HG03342 (cell line): ENCODE results near the gene PSMB4.
"Not testable (repeated sequence)": the region's sequence is repeated elsewhere in the genome, so short reads cannot be mapped to it uniquely, and the experiment has no call there.

Experiments used
- ATAC-seq: cut with Tn5 transposase; IDR thresholded peaks from one replicate; pipeline ENCODE4 v1.9.1; 2021; ENCODE audit warnings: mild to moderate bottlenecking, moderate library complexity; ENCODE audit not compliant: unreplicated experiment

The PSMB4 gene

DNA sequence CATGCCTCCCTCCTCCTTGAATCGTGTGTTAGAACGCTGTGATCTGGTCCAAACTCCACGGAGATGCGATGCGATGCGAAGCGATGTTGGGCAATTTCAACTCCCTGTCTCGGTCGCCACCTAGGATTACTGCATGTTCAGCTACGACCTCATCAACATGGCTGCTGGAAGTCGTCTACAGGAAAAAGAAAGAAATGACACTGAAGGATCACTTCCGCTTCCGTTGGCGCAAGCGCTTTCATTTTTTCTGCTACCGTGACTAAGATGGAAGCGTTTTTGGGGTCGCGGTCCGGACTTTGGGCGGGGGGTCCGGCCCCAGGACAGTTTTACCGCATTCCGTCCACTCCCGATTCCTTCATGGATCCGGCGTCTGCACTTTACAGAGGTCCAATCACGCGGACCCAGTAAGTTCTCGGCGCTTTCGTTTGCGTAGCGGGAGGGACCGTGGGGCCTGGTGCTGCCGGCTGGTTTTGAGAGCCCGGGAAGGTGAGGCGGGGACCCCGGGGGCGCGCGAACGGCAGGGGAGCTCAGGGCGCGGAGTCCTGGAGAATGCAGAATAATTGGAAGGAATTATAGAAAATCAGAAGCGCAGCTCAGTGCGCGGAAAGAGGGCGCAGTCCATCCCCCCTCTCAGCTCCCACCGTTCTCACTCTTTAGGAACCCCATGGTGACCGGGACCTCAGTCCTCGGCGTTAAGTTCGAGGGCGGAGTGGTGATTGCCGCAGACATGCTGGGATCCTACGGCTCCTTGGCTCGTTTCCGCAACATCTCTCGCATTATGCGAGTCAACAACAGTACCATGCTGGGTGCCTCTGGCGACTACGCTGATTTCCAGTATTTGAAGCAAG is at the start of gene PSMB4:
PSMB4 (plus strand) TSS at position 250 of the 848 bp plus-strand sequence; CDS start at position 265, 15 bp downstream.
- ATAC-seq = peak; percentile 72

DNA sequence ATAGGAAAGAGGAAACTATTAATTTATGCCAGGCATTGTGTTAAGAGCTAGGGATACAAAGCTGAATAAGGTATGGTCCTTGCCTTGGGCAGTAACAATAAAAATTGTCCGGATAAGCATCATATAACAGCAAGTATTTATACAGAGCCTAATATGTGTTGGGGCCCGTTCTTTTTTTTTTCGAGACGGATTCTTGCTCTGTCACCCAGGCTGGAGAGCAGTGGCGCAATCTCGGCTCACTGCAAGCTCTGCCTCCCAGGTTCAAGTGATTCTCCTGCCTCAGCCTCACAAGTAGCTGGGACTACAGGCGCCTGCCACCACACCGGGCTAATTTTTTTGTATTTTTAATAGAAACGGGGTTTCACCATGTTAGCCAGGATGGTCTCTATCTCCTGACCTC is 49.0 kb upstream of the PSMB4 start:
- not testable (repeated sequence) for ATAC-seq

DNA sequence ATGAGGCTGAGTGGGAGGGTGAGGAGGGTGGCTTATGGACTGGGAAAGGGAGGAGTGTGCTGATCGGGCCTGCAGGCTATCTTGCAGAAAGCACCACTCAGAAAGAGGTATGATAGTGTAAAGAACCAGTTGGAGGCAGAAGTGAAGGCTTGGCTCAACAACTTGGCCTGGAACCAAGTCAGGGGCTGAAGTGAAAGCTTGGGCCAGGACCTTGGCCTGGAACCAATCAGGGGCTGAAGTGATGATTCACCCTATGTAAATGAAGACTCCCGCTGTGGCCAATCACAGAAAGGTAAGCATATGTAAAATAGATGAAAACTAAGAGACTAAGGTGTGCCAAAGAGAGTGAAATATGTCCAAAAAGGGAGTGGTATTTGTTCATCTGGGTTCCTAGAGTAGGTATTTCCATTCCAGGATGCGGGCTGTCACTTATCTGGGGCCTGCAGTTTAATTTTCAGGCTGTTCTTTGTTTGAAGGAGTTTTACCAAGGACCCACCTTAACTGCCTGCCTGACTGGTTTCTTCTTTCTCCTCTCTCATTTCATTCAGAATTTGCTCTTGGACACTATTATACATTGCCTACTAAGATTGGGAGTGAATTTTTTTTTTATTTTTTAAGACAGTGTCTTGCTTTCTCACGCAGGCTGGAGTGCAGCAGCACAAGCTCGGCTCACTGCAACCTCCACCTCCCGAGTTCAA is 47.2 kb upstream of the PSMB4 start:
- no peak for ATAC-seq

DNA sequence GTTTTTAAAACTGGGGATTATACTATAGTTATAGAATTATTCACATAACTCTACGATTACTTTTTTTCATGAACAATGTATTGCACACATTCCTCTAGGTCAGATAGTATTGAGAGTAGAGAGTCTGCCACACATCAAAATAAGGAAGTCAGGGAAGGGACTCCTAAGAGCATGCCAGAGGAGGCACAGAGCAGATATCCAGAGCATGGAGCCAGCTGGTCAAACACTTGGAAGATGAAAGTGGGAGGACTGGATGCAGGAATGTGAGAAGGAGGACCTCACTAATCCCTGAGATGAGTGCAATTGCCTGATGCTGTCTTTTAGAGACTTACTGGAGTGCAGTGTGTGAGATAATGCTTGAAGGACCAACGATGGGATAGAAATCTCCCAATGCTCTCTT is 42.7 kb upstream of the PSMB4 start:
- no peak for ATAC-seq

DNA sequence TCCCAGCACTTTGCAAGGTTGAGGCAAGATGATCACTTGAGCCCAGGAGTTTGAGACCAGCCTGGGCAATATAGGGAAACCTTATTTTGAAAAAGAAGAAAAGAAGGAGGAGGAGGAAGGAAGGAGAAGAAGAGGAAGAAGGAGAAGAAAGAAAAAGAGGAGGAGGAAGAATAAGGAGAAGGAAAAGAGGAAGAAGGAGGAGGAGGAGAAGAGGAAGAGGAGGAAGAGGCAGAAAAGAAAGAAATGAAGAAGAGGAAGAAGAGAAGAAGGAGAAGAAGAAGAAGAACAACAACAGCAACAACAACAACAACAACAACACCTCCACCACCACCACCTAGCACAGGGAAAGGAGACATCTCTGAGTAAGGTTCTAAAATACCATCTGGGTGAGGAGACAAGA is 37.5 kb upstream of the PSMB4 start:
- ATAC-seq = no peak

DNA sequence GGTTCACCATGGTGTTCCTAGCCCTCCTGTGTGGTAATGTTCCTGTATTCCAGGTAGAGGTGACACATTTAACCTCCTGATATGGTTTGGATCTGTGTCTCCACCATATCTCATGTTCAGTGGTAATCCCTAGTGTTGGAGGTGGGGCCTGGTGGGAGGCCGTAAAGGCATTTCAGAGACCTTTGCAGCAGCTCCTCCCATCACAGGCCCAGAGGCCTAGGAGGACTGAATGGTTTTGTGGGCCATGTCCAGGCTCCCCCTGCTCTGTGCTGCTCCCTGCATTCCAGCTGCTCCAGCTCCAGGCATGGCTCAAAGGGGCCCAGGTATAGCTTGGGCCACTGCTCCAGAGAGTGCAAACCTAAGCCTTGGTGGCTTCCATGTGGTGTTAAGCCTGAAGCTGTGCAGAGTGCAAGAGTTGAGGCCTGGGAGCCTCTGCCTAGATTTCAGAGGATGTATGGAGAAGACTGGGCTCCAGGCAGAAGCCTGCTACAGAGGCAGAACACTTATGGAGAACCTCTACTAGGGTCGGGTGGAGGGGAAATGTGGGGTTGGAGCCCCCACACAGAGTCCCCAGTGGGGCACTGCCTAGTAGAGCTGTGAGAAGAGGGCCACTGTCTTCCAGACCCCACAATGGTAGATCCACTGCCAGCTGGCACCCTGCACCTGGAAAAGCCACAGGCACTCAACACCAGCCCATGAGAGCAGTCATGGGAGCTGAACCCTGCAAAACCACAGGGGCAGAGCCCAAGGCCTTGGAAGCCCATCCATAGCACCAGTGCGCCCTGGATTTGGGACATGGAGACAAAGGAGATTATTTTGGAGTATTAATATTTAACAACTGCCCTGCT is 36.8 kb upstream of the PSMB4 start:
- no peak for ATAC-seq

DNA sequence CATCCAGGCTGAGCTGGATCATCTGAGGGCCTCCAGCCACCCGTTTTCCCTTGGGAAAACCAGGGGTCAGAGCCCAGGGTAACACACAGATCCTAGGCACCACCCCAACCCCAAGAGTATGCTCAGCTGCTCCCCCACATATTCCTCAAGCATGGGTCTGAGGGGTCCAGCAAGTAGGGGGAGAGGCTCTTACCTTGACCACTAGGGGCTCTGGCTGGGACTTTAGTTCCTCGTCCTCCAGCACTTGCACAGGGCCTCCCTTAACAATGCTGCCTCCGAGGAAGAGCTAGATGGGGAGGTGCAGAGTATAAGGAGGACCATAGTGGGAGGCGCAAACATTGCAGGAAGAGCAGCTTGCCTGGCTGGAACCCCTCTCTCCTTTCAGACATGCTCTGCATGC is 34.4 kb upstream of the PSMB4 start:
- no peak for ATAC-seq

DNA sequence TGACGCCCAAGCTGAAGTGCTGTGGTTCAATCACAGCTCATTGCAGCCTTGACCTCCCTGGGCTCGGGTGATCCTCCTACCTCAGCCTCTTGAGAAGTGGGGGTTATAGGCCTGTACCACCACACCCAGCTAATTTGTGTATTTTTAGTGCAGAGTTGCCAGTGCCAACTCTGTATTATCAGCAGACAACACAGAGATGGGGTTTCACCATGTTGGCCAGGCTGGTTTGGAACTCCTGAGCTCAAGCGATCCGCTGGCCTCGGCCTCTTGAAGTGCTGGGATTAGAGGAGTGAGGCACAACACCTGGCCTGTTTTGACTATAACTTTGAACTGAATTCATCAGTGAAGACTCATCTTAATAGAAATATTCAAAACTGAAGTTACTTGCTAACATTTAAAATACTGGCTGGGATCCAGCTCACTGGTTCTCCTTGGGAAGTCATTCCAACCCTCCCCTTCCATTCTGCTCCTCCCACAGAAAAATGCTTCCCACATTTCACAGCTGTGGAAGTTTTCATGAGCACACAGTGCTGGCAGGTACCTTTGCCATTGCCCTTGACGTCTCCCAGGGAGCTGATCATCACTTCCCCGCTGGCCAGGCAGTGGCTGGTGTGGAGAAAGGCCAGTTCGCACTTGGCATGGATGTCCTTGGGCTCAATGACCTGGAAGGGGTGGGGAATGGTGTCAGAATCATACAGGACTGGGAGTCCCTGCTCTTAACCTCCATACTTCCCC is 31.5 kb upstream of the PSMB4 start:
- no peak for ATAC-seq

DNA sequence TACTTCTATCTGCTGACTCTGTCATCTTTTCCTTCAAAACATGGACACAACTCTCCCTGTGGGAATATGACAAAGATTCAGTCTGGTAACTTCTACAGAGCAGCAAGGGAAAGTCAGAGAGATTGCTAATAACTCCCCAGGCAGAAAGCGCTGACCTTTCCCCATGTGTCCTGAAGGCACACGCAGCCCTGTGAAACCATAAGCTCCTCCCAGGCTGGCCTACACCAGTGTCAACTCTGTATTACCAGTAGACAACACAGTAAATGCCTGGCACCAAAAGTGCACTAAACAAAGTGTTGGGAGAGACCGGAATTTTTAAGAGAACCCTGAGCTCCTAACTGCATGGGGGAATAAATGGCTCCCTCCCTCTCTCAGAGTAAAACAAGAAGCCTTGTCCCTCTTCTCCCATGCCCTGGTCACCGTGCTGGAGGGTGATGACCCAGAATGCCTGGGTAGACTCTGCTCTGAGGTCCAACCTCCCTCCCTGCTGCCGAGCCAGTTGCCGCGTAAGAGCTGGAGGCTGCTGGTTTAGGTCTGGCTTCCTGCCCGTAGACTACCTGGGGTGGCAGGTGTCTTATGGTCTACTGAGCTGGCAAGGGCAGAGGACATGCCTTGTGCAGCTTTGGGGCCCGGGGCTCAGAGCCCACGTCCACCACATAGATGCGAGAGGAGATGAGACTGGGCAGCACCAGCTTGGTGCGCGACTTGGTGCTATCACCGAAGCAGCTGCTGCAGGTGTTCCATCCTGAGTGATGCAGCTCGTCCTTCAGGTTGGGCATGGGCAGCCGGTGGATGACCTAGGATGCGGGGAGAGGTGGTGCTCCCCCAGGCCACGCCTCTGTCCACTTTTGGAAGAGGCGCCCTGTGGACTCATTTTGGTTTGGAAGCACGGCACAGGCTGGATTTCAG is 30.7 kb upstream of the PSMB4 start:
- no peak for ATAC-seq

DNA sequence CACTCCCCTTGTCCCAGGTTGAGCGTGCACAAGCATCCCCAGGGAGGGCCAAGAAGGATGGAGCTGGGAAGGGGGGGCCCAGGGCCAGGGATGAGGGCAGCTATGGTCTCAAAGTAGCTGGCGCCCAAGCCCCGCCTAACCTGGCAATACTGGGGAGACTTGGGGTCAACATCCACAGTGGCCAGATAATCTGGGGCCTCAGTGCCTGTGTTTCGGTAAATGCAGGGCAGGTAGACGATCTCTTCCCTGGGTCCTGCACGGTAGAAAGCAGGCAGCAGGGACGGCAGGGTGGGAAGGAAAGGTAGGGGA is 30.1 kb upstream of the PSMB4 start:
- no peak for ATAC-seq

DNA sequence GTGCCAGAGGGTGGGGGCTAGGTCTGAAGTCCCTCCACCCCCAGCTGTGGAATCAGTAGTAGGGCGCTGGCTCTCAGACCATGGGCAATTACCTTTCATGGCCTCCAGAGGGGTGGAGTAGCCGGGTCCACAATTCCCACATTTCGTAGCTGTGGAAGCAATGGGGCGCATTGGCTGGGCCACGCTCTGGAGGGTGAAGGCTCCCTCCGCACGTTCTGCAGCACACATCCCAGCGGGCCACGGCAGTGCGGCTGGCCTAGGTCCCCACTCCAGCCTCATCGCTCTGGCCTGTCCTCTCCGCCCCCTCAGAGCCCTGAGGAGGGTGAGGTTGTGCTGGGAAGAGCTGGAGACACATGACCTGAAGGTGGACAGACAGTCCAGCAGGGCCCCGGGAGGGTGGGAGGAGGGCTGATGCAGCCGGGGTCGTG is 29.7 kb upstream of the PSMB4 start:
- no peak for ATAC-seq

DNA sequence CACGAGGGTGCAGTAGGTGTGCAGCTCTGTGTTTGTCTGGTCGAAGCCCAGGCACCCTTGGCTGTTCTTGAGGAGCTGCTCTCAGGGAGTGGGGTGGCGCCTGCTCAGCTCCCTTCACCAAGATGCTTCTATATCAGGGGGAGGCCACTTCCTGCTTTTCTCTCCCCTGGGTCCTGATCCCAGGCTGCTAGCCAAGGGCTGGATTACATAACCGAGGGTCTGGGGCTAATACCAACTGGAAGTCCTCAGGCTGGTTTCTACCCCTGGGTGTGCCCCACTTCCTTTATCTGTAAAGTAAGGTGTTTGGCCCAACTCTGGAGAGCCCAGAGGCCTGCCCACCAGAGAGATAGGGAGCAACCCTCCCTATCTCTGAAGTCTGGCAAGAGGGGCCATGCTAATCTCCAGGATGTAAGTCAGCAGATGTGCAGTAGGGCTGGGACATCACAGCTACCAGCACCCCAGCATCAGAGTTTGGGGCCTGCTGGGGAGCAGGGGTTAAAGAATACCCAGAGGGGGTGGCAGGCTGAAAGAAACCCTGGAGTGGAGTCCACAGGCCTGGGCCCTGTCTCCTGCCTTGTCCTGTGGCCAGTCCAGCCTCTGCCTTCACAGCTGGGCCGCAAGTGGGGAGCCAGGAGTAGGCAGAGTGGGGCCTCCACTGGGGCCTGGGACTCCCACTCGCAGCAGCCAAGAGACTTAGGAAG is 29.0 kb upstream of the PSMB4 start:
- no peak for ATAC-seq

DNA sequence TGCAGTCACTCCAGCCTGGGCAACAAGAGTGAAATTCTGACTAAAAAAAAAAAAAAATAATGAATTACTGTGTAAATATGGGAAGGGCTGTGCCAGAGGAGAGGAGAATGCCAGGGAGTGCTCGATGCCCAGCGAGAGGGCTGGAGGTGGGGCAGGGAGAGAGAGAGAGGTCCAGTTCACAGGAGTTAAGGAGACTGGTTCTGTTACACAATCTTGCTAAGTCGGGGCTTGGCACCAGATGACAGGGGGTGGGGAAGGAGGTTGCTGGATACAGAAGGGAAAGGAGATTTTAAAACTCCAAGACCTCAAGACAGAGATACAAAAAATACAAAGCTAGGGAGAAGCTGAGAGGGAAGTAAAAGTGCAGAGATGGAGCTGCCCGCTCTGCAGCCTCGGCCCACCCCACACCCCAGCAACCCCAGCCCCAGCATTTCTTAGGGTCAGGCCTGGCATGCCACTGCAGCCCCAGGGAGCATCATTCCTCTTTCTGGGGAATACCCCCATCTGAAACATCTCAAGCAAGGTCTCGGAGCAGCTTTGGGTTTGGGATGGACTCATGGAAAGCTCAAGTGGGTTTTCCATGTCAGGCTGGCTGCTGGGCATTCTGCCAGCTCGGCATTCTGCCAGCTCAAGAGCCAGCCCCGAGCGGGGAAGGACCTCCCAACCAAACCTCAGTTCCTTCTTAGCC is 27.9 kb upstream of the PSMB4 start:
- ATAC-seq = no peak

DNA sequence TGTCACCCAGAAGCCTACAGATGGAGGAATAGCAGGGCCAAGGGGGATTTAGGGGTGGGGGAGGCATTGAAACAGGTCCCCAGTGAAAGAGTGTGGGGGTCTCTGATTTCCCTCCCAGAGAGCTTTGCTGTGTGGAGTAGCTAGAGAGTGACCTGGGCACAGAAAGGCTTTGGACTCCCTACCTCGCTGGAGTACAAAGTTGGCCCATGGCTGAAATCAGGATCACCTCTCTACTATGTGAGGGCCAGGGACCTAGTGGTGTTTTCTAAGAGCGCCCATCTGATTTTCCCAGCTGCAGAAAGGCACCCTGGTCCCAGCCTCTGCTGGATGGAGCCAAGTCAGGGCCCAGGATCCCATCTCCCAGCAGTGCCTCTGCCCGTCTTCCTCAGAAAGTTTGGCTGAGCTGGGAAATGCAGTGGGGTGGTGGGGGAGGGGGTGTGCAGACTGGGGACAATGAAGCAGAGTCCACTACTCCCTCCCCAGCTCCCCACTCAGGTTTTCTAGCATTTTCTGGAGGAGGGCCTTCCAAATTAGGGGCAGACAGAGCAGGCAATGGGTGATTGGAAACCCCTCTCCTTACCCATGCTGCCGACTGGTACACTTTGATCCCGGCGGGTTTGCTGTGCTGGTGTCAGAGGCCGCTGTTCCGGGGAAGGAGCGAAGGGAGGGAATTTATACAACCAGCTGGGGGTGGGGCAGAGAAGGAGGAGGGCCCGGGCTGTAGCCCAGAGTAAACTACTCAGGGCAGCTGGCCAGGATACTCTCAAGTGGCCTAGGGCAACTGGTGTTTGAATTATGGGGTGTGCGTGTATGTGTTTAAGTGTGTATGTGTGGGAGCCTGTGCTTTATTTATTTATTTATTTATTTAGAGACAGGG is 27.1 kb upstream of the PSMB4 start, which contains the start of gene SELENBP1:
SELENBP1 (minus strand) TSS at position 648 of the 877 bp plus-strand sequence; CDS start at position 584, 64 bp downstream.
- ATAC-seq = no peak

DNA sequence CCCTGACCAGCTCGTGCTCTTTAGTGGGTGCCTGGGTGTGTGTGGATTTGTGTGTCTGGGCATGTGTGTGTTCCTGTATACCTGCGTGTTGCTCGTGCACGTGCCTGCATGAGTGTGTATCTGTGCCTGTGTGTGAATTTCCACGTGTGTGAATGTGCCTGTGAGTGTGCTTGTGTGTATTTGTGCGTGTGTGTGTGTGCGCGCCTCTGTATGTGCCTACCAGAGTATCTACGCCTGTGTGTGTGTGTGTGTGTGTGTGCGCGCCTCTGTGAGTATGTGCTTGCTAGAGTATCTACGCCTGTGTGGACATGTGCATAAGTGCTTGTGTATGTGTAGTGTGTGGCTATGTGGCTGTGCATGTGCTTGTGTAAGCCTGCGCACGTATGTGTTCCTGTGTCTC is 26.2 kb upstream of the PSMB4 start:
- ATAC-seq = no peak

DNA sequence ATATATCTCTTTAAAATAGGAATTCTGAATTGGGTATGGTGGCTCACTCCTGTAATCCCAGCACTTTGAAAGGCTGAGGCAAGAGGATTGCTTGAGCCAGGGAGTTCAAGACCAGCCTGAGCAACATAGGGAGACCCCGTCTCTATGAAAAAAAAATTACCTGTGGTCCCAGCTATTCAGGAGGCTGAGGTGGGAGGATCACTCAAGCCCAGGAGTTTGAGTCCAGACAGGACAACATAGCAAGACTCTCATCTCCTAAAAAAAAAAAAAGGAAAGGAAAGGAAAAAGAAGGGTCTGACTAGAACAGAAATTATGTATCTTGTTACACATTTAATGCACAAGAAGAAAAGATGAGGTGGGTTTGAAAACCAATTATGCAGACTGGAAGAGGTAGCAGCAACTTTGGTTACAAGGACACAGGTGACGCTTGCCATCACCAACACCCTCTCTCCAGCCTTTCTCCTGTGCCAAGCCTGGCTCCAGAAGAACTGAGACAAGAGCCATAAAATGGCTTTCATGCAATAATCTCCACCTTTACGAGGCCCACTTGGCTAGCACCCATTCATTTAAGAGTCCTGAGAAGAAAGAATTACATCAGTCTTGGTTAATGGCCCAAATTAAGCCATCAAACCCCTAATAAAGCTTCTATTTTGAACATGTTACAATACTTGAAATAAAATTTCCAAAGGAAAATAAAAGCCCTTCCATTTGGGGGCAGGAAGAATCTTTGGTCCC is 22.1 kb upstream of the PSMB4 start:
- no peak for ATAC-seq

DNA sequence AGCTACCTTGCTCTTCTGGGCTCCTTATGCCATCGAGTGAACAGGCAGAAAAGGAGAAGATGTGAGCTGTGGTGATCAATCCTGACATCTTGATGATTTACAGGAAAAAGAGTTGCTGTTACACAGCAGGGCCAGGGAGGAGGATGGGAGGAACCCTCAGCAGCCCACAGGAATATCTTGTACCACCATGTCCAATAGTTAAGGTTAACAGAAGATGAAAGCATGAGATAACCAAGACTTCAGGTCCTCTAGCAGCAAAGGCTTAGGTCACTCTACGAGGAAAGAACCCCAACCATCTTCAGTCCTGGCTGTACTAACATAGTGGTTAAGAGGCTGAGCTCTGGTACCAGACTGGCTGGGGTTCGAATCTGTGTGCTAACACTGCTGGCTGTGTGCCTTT is 14.8 kb upstream of the PSMB4 start:
- no peak for ATAC-seq
